MM.1S (cell line): Measurements from ENCODE around the gene PRPF31.

Experiments
- DNase-seq: peaks from one replicate; pipeline ENCODE4 v3.0.0-alpha.2; 2015
- H2AFZ ChIP-seq: fragments of 300-600 bp; sonication (generic); 2 replicates; pipeline ENCODE4 v1.6.0; 2016; ENCODE audit warnings: antibody characterized with exemption, low read length
- H3F3A ChIP-seq: fragments of 300-600 bp; sonication (generic); 2 replicates; pipeline ENCODE4 v1.6.1; 2016; ENCODE audit warnings: mild to moderate bottlenecking, antibody characterized with exemption, low read length, moderate library complexity, mixed read lengths; ENCODE audit not compliant: insufficient read depth
- H3K27ac ChIP-seq: fragments of 300-600 bp; sonication (generic); 2 replicates; pipeline ENCODE4 v1.5.1; 2016; ENCODE audit warnings: mild to moderate bottlenecking, low read length
- H3K27me3 ChIP-seq: fragments of 300-600 bp; sonication (generic); replicated peaks from 2 replicates; pipeline ENCODE4 v1.6.0; 2016; ENCODE audit warnings: low read length; ENCODE audit not compliant: insufficient read depth
- H3K36me3 ChIP-seq: fragments of 300-600 bp; sonication (generic); replicated peaks from 2 replicates; pipeline ENCODE4 v1.6.1; 2016; ENCODE audit warnings: mild to moderate bottlenecking, low read length, mixed read lengths; ENCODE audit not compliant: insufficient read depth
- H3K4me1 ChIP-seq: fragments of 300-600 bp; sonication (generic); 2 replicates; pipeline ENCODE4 v1.6.1; 2016; ENCODE audit warnings: low read length, mixed read lengths
- H3K4me2 ChIP-seq: fragments of 300-600 bp; sonication (generic); 2 replicates; pipeline ENCODE4 v1.6.0; 2016; ENCODE audit warnings: low read depth, low read length
- H3K4me3 ChIP-seq: fragments of 300-600 bp; sonication (generic); 2 replicates; pipeline ENCODE4 v1.5.1; 2016; ENCODE audit warnings: low read length, mixed read lengths
- H3K79me2 ChIP-seq: fragments of 300-600 bp; sonication (generic); 2 replicates; pipeline ENCODE4 v1.6.1; 2016; ENCODE audit warnings: mixed run types, low read length, mixed read lengths
- H3K9ac ChIP-seq: fragments of 300-600 bp; sonication (generic); 2 replicates; pipeline ENCODE4 v1.6.1; 2016; ENCODE audit warnings: low read length, mixed read lengths
- H3K9me2 ChIP-seq: fragments of 300-600 bp; sonication (generic); replicated peaks from 2 replicates; pipeline ENCODE4 v1.6.1; 2016; ENCODE audit warnings: mild to moderate bottlenecking, low read length, mixed read lengths; ENCODE audit not compliant: insufficient read depth
- H3K9me3 ChIP-seq: fragments of 300-600 bp; sonication (generic); replicated peaks from 2 replicates; pipeline ENCODE4 v1.6.1; 2016; ENCODE audit warnings: mild to moderate bottlenecking, low read length, mixed read lengths; ENCODE audit not compliant: insufficient read depth
- H4K20me1 ChIP-seq: fragments of 300-600 bp; sonication (generic); 2 replicates; pipeline ENCODE4 v1.6.1; 2016; ENCODE audit warnings: mild to moderate bottlenecking, low read length, moderate library complexity, mixed read lengths; ENCODE audit not compliant: insufficient read depth
- CTCF ChIP-seq: fragments of 300-600 bp; sonication (generic); IDR thresholded peaks from 2 replicates; pipeline ENCODE4 v1.5.1; 2016; ENCODE audit warnings: antibody characterized with exemption, low read length, mixed read lengths
- EZH2 ChIP-seq: fragments of 300-600 bp; sonication (generic); optimal IDR thresholded peaks from 2 replicates; pipeline ENCODE3; 2017; ENCODE audit warnings: low read depth, mild to moderate bottlenecking, antibody characterized with exemption, low read length, mixed read lengths
- EZH2phosphoT487 ChIP-seq: fragments of 300-600 bp; sonication (generic); IDR thresholded peaks from 2 replicates; pipeline ENCODE4 v1.6.1; 2018; ENCODE audit warnings: antibody characterized with exemption, low read length

PRPF31 gene

DNA sequence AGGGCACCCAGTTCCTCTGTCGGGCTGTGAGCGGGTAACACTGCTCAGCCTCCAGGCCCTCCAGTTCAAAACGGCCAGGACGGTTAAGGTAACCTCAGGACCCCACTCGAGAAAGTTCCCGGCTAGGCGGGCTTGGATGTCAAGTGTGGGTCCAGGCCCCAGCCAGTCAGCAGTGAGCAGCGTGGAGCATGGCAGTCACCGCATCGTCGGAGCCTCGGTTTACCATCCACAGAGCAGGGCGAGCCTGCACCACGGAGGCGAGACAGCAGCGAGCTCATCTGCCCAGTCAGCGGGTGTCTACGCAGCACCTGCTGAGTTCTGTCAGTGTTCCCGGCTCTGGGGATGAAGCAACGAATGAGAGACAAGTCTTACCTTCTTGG lies 14.1 kb downstream of the PRPF31 start:
- H3K36me3 ChIP-seq = no peaks in the 10 kb centered on the region
- no peak overlapping the region for H3K27ac ChIP-seq
- TF ChIP-seq CTCF (no peak), EZH2phosphoT487 (no peak), EZH2 (no peak)
- no peaks in the 10 kb centered on the region for H3K79me2 ChIP-seq
- H3F3A ChIP-seq = no peaks in the 10 kb centered on the region
- no peaks in the 10 kb centered on the region for H3K4me1 ChIP-seq
- no peaks in the 10 kb centered on the region for H3K9me2 ChIP-seq
- H3K4me2 ChIP-seq = no peak overlapping the region
- no peaks in the 10 kb centered on the region for H4K20me1 ChIP-seq
- no peak overlapping the region for H3K4me3 ChIP-seq
- no peak for DNase-seq
- no peak overlapping the region for H2AFZ ChIP-seq
- H3K27me3 ChIP-seq = no peaks in the 10 kb centered on the region
- no peaks in the 10 kb centered on the region for H3K9me3 ChIP-seq
- no peak overlapping the region for H3K9ac ChIP-seq

DNA sequence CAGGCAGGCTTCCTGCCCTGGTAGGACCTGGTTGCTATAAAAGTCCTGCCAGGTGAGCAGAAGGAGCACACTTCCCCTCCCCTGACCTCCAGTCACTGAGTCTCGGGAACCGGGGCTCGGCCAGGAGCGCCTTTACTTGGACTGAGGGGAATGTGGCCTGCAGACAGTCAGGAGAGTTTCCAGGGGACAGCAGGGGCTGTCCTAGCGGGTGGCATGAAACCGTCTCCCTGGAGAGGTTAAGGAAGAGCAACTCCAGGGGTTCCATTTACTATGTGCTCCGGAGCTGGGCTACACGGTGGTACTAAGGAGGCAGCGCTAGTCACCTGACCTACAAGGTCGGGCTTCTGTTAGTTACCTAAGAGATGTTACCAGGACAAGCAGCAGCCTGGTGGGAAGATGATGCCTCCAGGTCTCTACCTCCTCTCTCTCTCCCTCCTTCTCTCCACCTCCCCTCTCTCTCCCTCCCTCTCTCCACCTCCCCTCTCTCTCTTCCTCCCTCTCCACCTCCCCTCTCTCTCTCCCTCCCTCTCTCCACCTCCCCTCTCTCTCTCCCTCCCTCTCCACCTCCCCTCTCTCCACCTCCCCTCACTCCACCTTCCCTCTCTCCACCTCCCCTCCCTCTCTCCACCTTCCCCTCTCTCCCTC lies 17.9 kb downstream of the PRPF31 start:
- Histone ChIP-seq H3K4me2 (no peak overlapping the region), H3K4me3 (no peak overlapping the region), H3K27ac (no peak overlapping the region), H3K27me3 (no peaks in the 10 kb centered on the region), H3F3A (no peaks in the 10 kb centered on the region), H3K4me1 (peaks cover 4% of the 10 kb centered on the region; the same call in 1 of the 2 replicates), H2AFZ (no peak overlapping the region), H3K9ac (no peak overlapping the region), H3K79me2 (peaks cover 8% of the 10 kb centered on the region), H4K20me1 (no peaks in the 10 kb centered on the region), H3K36me3 (no peaks in the 10 kb centered on the region), H3K9me3 (no peaks in the 10 kb centered on the region), H3K9me2 (no peaks in the 10 kb centered on the region)
- no peak for TF ChIP-seq EZH2phosphoT487
- no peak for TF ChIP-seq EZH2
- TF ChIP-seq CTCF = no peak
- DNase-seq = peak; percentile 38

DNA sequence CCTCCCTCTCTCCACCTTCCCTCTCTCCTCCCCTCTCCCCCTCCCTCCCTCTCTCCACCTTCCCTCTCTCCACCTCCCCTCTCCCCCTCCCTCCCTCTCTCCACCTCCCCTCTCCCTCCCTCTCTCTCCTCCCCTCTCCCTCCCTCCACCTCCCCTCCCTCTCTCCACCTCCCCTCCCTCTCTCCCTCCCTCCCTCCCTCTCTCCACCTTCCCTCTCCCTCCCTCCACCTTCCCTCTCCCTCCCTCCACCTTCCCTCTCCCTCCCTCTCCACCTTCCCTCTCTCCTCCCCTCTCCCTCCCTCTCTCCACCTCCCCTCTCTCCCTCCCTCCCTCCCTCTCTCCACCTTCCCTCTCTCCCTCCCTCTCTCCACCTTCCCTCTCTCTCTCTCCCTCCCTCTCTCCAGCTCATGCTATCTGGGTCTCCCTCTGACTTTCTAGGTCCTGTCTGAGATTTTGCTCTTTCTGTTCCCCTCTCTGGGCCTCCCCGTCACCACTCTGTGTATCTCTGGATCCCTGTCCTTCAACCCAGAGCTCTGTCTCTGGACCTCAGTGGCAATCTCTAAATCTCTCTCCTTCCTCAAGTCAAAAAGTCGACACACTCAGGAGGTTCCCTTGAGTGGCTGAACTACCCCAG lies 18.5 kb downstream of the PRPF31 start:
- DNase-seq = no peak
- no peaks in the 10 kb centered on the region for H4K20me1 ChIP-seq
- H3K9ac ChIP-seq = no peak overlapping the region
- no peaks in the 10 kb centered on the region for H3K9me3 ChIP-seq
- no peaks in the 10 kb centered on the region for H3F3A ChIP-seq
- no peak overlapping the region for H2AFZ ChIP-seq
- no peak overlapping the region for H3K27ac ChIP-seq
- peaks cover 15% of the 10 kb centered on the region for H3K79me2 ChIP-seq
- H3K9me2 ChIP-seq = no peaks in the 10 kb centered on the region
- H3K4me2 ChIP-seq = no peak overlapping the region
- H3K4me1 ChIP-seq = peaks cover 9% of the 10 kb centered on the region
- no peaks in the 10 kb centered on the region for H3K27me3 ChIP-seq
- TF ChIP-seq CTCF (no peak), EZH2 (no peak), EZH2phosphoT487 (no peak)
- no peak overlapping the region for H3K4me3 ChIP-seq
- no peaks in the 10 kb centered on the region for H3K36me3 ChIP-seq
